Measurements from ENCODE around the gene STUB1. TPM values are rescaled to one million over a fixed set of nuclear protein-coding genes. Genes with fewer than 3 reads are reported as not detected.

The STUB1 gene
- total and polyA plus RNA-seq, 4 donors = 32.4 to 74.4 (median 50.2) TPM

GRCh38 chr16:725463-726187, 45.4 kb downstream of the STUB1 start:
- H3K27me3 ChIP-seq (ENCODE audit: control insufficient read depth in 4 of 4, insufficient read depth in 4 of 4, low read length in 3 of 4) = peaks cover 0 to 2% (median 0%) of the 10 kb centered on the region in 4 donors
- no peak overlapping the region for H3K9ac ChIP-seq (ENCODE audit: low read depth in 1 of 2, low read length in 2 of 2)
- no peak for TF ChIP-seq ATF3 (IDR thresholded peaks at IDR 0.05)
- TF ChIP-seq YY1 (IDR thresholded peaks at IDR 0.05) = no peak
- TF ChIP-seq HNF4A (conservative IDR thresholded peaks at IDR 0.05) = no peak
- TF ChIP-seq CTCF (IDR thresholded peaks at IDR 0.05; ENCODE audit: low read depth, low read length, missing input control) = no peak
- no peak for TF ChIP-seq MAX (IDR thresholded peaks at IDR 0.05)
- no peak for TF ChIP-seq FOXA1 (IDR thresholded peaks at IDR 0.05)
- TF ChIP-seq RXRA (IDR thresholded peaks at IDR 0.05) = no peak
- TF ChIP-seq SP1 (IDR thresholded peaks at IDR 0.05) = no peak
- no peak for TF ChIP-seq TAF1 (conservative IDR thresholded peaks at IDR 0.05)
- no peak for TF ChIP-seq HNF4G (IDR thresholded peaks at IDR 0.05)
- no peak for TF ChIP-seq FOXA2 (IDR thresholded peaks at IDR 0.05)
- TF ChIP-seq ZBTB33 (IDR thresholded peaks at IDR 0.05) = no peak
- WGBS = 62% methylated on average over 23 of the region's 23 CpGs
- H3K4me3 ChIP-seq (ENCODE audit: low read depth in 1 of 3, low read length in 3 of 3) = no peak overlapping the region
- peaks cover 8 to 28% (median 22%) of the 10 kb centered on the region in 4 donors for H3K4me1 ChIP-seq (ENCODE audit: control insufficient read depth in 4 of 4, insufficient read depth in 4 of 4, low read length in 3 of 4)
- H3K36me3 ChIP-seq (ENCODE audit: control insufficient read depth in 4 of 4, insufficient read depth in 3 of 4, low read depth in 1 of 4, low read length in 3 of 4) = peaks cover 0 to 3% (median 0%) of the 10 kb centered on the region in 4 donors
- no peak overlapping the region for H3K27ac ChIP-seq (ENCODE audit: low read depth in 1 of 2, low read length in 2 of 2)
- DNase-seq (ENCODE audit: low spot score) = no peak
- H3K9me3 ChIP-seq (ENCODE audit: control insufficient read depth in 4 of 4, low read length in 3 of 4) = no peaks in the 10 kb centered on the region

GRCh38 chr16:726188-726437, 45.9 kb downstream of the STUB1 start:
- Histone ChIP-seq H3K9ac (ENCODE audit: low read depth in 1 of 2, low read length in 2 of 2) (no peak overlapping the region), H3K9me3 (ENCODE audit: control insufficient read depth in 4 of 4, low read length in 3 of 4) (no peaks in the 10 kb centered on the region), H3K27me3 (ENCODE audit: control insufficient read depth in 4 of 4, insufficient read depth in 4 of 4, low read length in 3 of 4) (peaks cover 0 to 2% (median 0%) of the 10 kb centered on the region in 4 donors), H3K4me3 (ENCODE audit: low read depth in 1 of 3, low read length in 3 of 3) (no peak overlapping the region), H3K36me3 (ENCODE audit: control insufficient read depth in 4 of 4, insufficient read depth in 3 of 4, low read depth in 1 of 4, low read length in 3 of 4) (peaks cover 0 to 3% (median 0%) of the 10 kb centered on the region in 4 donors), H3K4me1 (ENCODE audit: control insufficient read depth in 4 of 4, insufficient read depth in 4 of 4, low read length in 3 of 4) (peaks cover 8 to 28% (median 21%) of the 10 kb centered on the region in 4 donors), H3K27ac (ENCODE audit: low read depth in 1 of 2, low read length in 2 of 2) (no peak overlapping the region)
- TF ChIP-seq HNF4A (conservative IDR thresholded peaks at IDR 0.05) = no peak
- TF ChIP-seq SP1 (IDR thresholded peaks at IDR 0.05) = no peak
- no peak for TF ChIP-seq ATF3 (IDR thresholded peaks at IDR 0.05)
- TF ChIP-seq RXRA (IDR thresholded peaks at IDR 0.05) = no peak
- no peak for TF ChIP-seq NR2F2 (IDR thresholded peaks at IDR 0.05)
- no peak for TF ChIP-seq FOXA2 (IDR thresholded peaks at IDR 0.05)
- TF ChIP-seq YY1 (IDR thresholded peaks at IDR 0.05) = no peak
- no peak for TF ChIP-seq CTCF (IDR thresholded peaks at IDR 0.05; ENCODE audit: low read depth, low read length, missing input control)
- no peak for TF ChIP-seq TAF1 (conservative IDR thresholded peaks at IDR 0.05)
- no peak for TF ChIP-seq REST (IDR thresholded peaks at IDR 0.05)
- no peak for TF ChIP-seq GABPA (IDR thresholded peaks at IDR 0.05 in 1 of 2, conservative IDR thresholded peaks at IDR 0.05 in 1 of 2)
- TF ChIP-seq RAD21 (IDR thresholded peaks at IDR 0.05) = no peak
- TF ChIP-seq JUND (IDR thresholded peaks at IDR 0.05) = no peak
- TF ChIP-seq ZBTB33 (IDR thresholded peaks at IDR 0.05) = no peak
- TF ChIP-seq MAX (IDR thresholded peaks at IDR 0.05) = no peak
- 20% methylated on average over 9 of the region's 9 CpGs for WGBS
- no peak for DNase-seq (ENCODE audit: low spot score)

Data from liver (tissue), 9 donors.